ENCODE results near the gene FAM210A.

GRCh38 chr18:13633700-13634099 is 92.7 kb downstream of the FAM210A start:
- TF ChIP-seq, protein P1, sequence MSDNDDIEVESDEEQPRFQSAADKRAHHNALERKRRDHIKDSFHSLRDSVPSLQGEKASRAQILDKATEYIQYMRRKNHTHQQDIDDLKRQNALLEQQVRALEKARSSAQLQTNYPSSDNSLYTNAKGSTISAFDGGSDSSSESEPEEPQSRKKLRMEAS (CRISPR knock-in tag; IDR thresholded peaks at IDR 0.05), result no peak
- TF ChIP-seq ZNF24 (IDR thresholded peaks at IDR 0.05) (no peak), ZBTB7A (IDR thresholded peaks at IDR 0.05; ENCODE audit: borderline replicate concordance, control insufficient read depth, low read depth, low read length) (no peak), RAD21 (CRISPR knock-in tag; conservative IDR thresholded peaks at IDR 0.05 in 1 of 2, IDR thresholded peaks at IDR 0.05 in 1 of 2) (no peak), CAMTA2 (CRISPR knock-in tag; conservative IDR thresholded peaks at IDR 0.05) (no peak), RBM34 (IDR thresholded peaks at IDR 0.05; ENCODE audit: borderline replicate concordance, insufficient read depth, low read length) (no peak)

All from K562 (cell line).